ENCODE results near the gene SYNJ2. TPM values are rescaled to one million over a fixed set of nuclear protein-coding genes. Genes with fewer than 3 reads are reported as not detected.

SYNJ2 gene
- total and polyA plus RNA-seq, 2 donors (not counting 3 experiments of a cell fraction or from before 2014, with no cell fraction given), result 35.1 to 78.2 TPM

- ChIA-PET POLR2A (no interaction called here), CTCF (interaction anchor here (1.0 to 2.3 kb wide), 2 partner anchors 15 to 48 kb away, joined by 3 to 8 read pairs; no protein-coding TSS in a partner anchor)
- FAIRE-seq (no peak), DNase-seq (ENCODE audit: low read depth, low spot score) (no peak)
- Histone ChIP-seq H3K79me2 (ENCODE audit: control insufficient read depth, insufficient read depth, low read length) (peaks cover 14% of the 10 kb centered on the region), H2AFZ (ENCODE audit: low read depth, low read length) (no peak overlapping the region), H3K9me1 (replicated peaks; ENCODE audit: control insufficient read depth, extremely low read depth, insufficient read depth, low read length) (no peaks in the 10 kb centered on the region), H3K9me3 (replicated peaks; ENCODE audit: control insufficient read depth, insufficient read depth, low read length) (no peaks in the 10 kb centered on the region), H3K36me3 (ENCODE audit: control insufficient read depth in 2 of 2, extremely low read depth in 1 of 2, insufficient read depth in 2 of 2, low read length in 2 of 2) (no peaks in the 10 kb centered on the region), H3K4me3 (replicated peaks in 1 of 3; ENCODE audit: insufficient read depth in 1 of 3, low read depth in 1 of 3, low read length in 3 of 3) (no peak overlapping the region), H3K4me2 (ENCODE audit: insufficient read depth, low read length) (no peak overlapping the region), H3K27me3 (ENCODE audit: control insufficient read depth in 2 of 2, insufficient read depth in 2 of 2, low read length in 2 of 2) (no peaks in the 10 kb centered on the region), H3K9ac (replicated peaks; ENCODE audit: extremely low read depth, insufficient read depth, low read length) (no peak overlapping the region), H4K20me1 (replicated peaks; ENCODE audit: control insufficient read depth, extremely low read depth, insufficient read depth, low read length) (no peaks in the 10 kb centered on the region), H3K4me1 (ENCODE audit: control insufficient read depth, extremely low read depth, insufficient read depth, low read length) (peaks cover 9% of the 10 kb centered on the region), H3K27ac (ENCODE audit: insufficient read depth, low read depth, low read length) (no peak overlapping the region)
- TF ChIP-seq MAX (IDR thresholded peaks at IDR 0.05; ENCODE audit: insufficient read depth, insufficient read length) (no peak), POLR2AphosphoS5 (IDR thresholded peaks at IDR 0.05; ENCODE audit: insufficient read depth, low read depth, low read length) (no peak)
- intact Hi-C loops (cut with micrococcal nuclease) (no loop called here), dilution Hi-C loops (cut with MboI; ENCODE audit: extremely low pct_ligation_motif_present, low sequenced_read_pairs) (no loop called here)
- BruUV-seq (replicated peaks), result no TSS peak
These were observed 3.5 kb upstream of the SYNJ2 start for GRCh38 chr6:157978021-157978783.

GRCh38 chr6:157980288-157981131, 1.2 kb upstream of the SYNJ2 start:
- peak overlapping the region; percentile 37 for H3K4me2 ChIP-seq (ENCODE audit: insufficient read depth, low read length)
- H3K4me1 ChIP-seq (ENCODE audit: control insufficient read depth, extremely low read depth, insufficient read depth, low read length), result peaks cover 21% of the 10 kb centered on the region
- no peak overlapping the region for H3K9ac ChIP-seq (replicated peaks; ENCODE audit: extremely low read depth, insufficient read depth, low read length)
- H3K27me3 ChIP-seq (ENCODE audit: control insufficient read depth in 2 of 2, insufficient read depth in 2 of 2, low read length in 2 of 2), result no peaks in the 10 kb centered on the region
- no peaks in the 10 kb centered on the region for H4K20me1 ChIP-seq (replicated peaks; ENCODE audit: control insufficient read depth, extremely low read depth, insufficient read depth, low read length)
- dilution Hi-C loops (cut with MboI; ENCODE audit: extremely low pct_ligation_motif_present, low sequenced_read_pairs), result no loop called here
- H3K9me3 ChIP-seq (replicated peaks; ENCODE audit: control insufficient read depth, insufficient read depth, low read length), result no peaks in the 10 kb centered on the region
- no peak overlapping the region for H3K27ac ChIP-seq (ENCODE audit: insufficient read depth, low read depth, low read length)
- BruUV-seq (replicated peaks), result no TSS peak
- H3K9me1 ChIP-seq (replicated peaks; ENCODE audit: control insufficient read depth, extremely low read depth, insufficient read depth, low read length), result no peaks in the 10 kb centered on the region
- intact Hi-C loops (cut with micrococcal nuclease), result loop anchor here (1.0 to 5.0 kb wide), 6 partner anchors 23 to 218 kb away; no protein-coding TSS in a partner anchor
- H2AFZ ChIP-seq (ENCODE audit: low read depth, low read length), result peak overlapping the region; percentile 81
- DNase-seq (ENCODE audit: low read depth, low spot score), result no peak
- H3K36me3 ChIP-seq (ENCODE audit: control insufficient read depth in 2 of 2, extremely low read depth in 1 of 2, insufficient read depth in 2 of 2, low read length in 2 of 2), result no peaks in the 10 kb centered on the region
- H3K79me2 ChIP-seq (ENCODE audit: control insufficient read depth, insufficient read depth, low read length), result peaks cover 37% of the 10 kb centered on the region
- CTCF ChIA-PET, result interaction anchor here (0.6 to 1.3 kb wide), 3 partner anchors 13 to 91 kb away, joined by 3 read pairs; no protein-coding TSS in a partner anchor
- no peak overlapping the region for H3K4me3 ChIP-seq (replicated peaks in 1 of 3; ENCODE audit: insufficient read depth in 1 of 3, low read depth in 1 of 3, low read length in 3 of 3)
- POLR2A ChIA-PET, result no interaction called here
- no peak for TF ChIP-seq EZH2 (IDR thresholded peaks at IDR 0.05; ENCODE audit: borderline replicate concordance, low read depth, low read length, severe bottlenecking)
- no peak for TF ChIP-seq MAX (IDR thresholded peaks at IDR 0.05; ENCODE audit: insufficient read depth, insufficient read length)
- TF ChIP-seq MYC (IDR thresholded peaks at IDR 0.05; ENCODE audit: low read depth, low read length), result no peak
- no peak for TF ChIP-seq GATA2 (IDR thresholded peaks at IDR 0.05; ENCODE audit: insufficient read depth, insufficient read length, low read depth, low read length)
- no peak for TF ChIP-seq POLR2AphosphoS5 (IDR thresholded peaks at IDR 0.05; ENCODE audit: insufficient read depth, low read depth, low read length)
- no peak for TF ChIP-seq FOS (IDR thresholded peaks at IDR 0.05; ENCODE audit: borderline replicate concordance, insufficient read depth, low read length)
- no peak for TF ChIP-seq POLR2A (IDR thresholded peaks at IDR 0.05; ENCODE audit: low read depth, low read length)
- TF ChIP-seq JUN (IDR thresholded peaks at IDR 0.05; ENCODE audit: borderline replicate concordance, insufficient read depth, insufficient read length, low read depth), result no peak
- no peak for TF ChIP-seq CTCF (IDR thresholded peaks at IDR 0.05; ENCODE audit: extremely low read depth in 1 of 2, insufficient read depth in 1 of 2, low read depth in 1 of 2, low read length in 2 of 2)
- FAIRE-seq, result peak; percentile 60
